ENCODE results near the gene TRPM2.

TRPM2 gene

DNA sequence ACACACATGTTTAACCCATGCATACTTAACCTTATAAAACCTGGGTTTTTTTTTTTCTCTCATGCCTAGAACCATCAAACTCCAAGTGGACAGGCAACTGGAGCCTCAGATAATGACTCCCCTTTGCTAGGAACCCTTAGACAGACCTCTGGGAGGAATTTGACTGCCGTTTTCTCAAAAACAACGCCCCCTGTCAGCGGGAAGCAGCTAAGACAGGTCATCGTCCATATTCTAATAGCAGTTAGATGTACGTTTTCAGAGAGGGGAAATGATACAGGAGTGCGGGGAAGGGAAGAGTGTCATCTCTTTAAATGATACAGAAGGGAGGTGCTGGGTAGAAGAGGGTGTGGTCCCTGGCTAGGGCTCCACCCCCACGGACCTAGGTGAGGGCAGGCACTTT lies 136.5 kb downstream of the TRPM2 start:
- no peak for FAIRE-seq

DNA sequence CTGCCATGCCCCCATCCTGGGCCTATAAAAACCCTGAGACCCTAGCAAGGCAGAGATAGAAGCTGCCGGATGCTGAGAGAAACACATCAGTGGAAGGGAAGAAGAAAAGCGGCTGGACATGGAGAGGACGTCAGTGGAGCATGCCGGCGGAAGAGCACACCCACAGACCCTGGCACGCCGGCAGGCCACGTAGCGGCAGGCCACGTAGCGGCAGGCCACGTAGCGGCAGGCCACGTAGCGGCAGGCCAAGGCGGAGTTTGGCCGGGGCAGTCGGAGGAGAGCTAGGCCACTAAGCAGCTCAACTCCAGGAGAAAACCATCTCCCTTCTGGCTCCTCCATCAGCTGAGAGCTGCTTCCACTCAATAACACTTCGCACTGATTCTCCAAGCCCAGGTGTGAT lies 137.0 kb downstream of the TRPM2 start:
- no peak for FAIRE-seq

DNA sequence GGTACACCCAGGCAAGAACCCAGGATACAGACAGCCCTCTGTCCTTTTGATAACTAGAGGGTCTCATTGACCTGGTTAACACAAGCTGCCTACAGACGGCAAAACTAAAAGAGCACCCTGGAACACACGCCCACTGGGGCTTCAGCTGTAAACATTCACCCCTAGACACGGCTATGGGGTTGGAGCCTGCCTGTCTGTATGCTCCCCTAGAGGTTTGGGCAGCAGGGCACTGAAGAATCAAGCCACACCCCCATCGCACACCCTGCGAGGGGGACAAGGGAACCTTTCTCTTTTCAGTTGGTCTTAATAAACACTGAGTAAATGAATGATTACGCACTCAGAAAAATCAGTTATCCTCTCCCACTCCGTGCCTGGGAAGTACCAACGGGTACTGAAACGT lies 137.4 kb downstream of the TRPM2 start:
- no peak for FAIRE-seq
